ENCODE measurements around the gene PLCG2.
"Not testable (repeated sequence)": the region's sequence is repeated elsewhere in the genome, so short reads cannot be mapped to it uniquely, and the experiment has no call there.

PLCG2 gene

DNA sequence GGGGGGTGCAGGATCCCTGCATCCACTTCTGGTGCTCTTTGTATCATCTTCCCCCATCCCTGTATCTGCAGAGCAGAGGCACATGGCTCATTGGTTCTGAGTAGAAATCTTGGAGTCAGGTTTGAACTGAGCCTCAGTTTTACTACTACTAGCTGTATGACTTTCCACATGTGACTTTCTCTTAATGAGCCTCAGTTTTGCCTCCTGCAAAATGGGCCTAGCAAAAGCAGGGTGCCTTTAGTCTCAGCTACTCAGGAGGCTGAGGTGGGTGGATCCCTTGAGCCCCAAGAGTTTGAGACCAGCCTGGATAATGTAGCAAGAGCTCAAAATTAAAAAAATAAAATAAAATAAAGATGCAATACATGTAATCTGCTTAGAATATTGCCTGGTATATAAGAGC is 150.8 kb downstream of the PLCG2 start:
- Histone ChIP-seq H3K4me1 (ENCODE audit: low read length) (no peaks in the 10 kb centered on the region), H3K27me3 (ENCODE audit: low read depth, low read length) (no peaks in the 10 kb centered on the region), H3K4me2 (ENCODE audit: low read length) (no peak overlapping the region), H4K20me1 (ENCODE audit: insufficient read depth, low read length) (no peaks in the 10 kb centered on the region), H3K79me2 (ENCODE audit: low read length) (no peaks in the 10 kb centered on the region), H3K4me3 (ENCODE audit: low read length) (no peak overlapping the region), H3K9me3 (ENCODE audit: insufficient read depth, low read length) (no peaks in the 10 kb centered on the region), H2AFZ (ENCODE audit: low read depth, low read length) (no peak overlapping the region), H3K27ac (ENCODE audit: low read length) (no peak overlapping the region), H3K9ac (ENCODE audit: low read length) (no peak overlapping the region), H3K36me3 (replicated peaks; ENCODE audit: low read depth, low read length) (peaks cover 77% of the 10 kb centered on the region)
- TF ChIP-seq, protein P1, sequence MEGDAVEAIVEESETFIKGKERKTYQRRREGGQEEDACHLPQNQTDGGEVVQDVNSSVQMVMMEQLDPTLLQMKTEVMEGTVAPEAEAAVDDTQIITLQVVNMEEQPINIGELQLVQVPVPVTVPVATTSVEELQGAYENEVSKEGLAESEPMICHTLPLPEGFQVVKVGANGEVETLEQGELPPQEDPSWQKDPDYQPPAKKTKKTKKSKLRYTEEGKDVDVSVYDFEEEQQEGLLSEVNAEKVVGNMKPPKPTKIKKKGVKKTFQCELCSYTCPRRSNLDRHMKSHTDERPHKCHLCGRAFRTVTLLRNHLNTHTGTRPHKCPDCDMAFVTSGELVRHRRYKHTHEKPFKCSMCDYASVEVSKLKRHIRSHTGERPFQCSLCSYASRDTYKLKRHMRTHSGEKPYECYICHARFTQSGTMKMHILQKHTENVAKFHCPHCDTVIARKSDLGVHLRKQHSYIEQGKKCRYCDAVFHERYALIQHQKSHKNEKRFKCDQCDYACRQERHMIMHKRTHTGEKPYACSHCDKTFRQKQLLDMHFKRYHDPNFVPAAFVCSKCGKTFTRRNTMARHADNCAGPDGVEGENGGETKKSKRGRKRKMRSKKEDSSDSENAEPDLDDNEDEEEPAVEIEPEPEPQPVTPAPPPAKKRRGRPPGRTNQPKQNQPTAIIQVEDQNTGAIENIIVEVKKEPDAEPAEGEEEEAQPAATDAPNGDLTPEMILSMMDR (IDR thresholded peaks at IDR 0.05; ENCODE audit: low read depth, low read length) = no peak
- TF ChIP-seq EZH2phosphoT487 (IDR thresholded peaks at IDR 0.05; ENCODE audit: low read depth) = no peak

DNA sequence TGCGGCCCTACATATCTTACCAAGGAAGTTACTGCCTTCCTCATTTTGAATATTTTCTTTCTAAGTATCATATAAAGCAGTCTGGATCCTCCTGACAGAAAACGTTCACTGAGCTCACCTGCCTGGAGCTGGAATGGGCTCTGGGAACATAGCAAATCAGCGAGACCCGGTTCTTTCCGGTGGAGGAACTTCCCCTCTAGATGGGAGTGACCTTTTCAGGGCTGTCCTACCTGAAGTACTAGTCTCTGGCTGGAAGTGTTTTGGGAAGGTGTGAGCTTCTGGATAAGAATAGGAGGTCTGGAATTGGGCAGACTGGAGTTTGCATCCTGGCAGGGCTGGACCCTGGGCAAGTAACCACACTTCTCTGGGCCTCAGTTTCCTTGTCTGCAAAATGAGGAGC is 152.8 kb downstream of the PLCG2 start:
- Histone ChIP-seq H3K9me3 (ENCODE audit: insufficient read depth, low read length) (no peaks in the 10 kb centered on the region), H2AFZ (ENCODE audit: low read depth, low read length) (no peak overlapping the region), H3K79me2 (ENCODE audit: low read length) (no peaks in the 10 kb centered on the region), H4K20me1 (ENCODE audit: insufficient read depth, low read length) (no peaks in the 10 kb centered on the region), H3K36me3 (replicated peaks; ENCODE audit: low read depth, low read length) (peaks cover 83% of the 10 kb centered on the region), H3K4me2 (ENCODE audit: low read length) (no peak overlapping the region), H3K27me3 (ENCODE audit: low read depth, low read length) (no peaks in the 10 kb centered on the region), H3K9ac (ENCODE audit: low read length) (no peak overlapping the region), H3K4me3 (ENCODE audit: low read length) (no peak overlapping the region), H3K27ac (ENCODE audit: low read length) (no peak overlapping the region), H3K4me1 (ENCODE audit: low read length) (no peaks in the 10 kb centered on the region)
- TF ChIP-seq, protein P1 (IDR thresholded peaks at IDR 0.05; ENCODE audit: low read depth, low read length) = no peak
- TF ChIP-seq EZH2phosphoT487 (IDR thresholded peaks at IDR 0.05; ENCODE audit: low read depth) = no peak

DNA sequence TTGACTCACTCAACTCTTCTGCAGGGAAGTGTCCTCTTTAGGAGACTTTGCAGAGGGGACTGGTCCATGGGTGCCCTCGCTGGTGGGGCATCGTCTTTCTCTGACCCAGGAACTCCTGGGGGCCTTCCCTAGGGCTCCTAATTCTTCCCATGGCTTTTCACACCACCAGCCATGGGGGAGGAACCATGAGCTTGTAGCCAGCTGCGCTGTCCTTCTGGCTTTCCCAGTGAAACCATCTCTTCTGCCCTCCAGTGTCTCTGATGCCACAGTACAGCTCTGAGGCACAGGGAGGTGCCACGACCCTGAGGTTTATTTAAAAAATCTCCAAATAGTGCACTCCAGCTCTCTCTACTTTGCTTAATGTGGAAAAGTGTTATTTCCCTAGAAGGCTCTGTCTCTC is 153.6 kb downstream of the PLCG2 start:
- H3K4me1 ChIP-seq (ENCODE audit: low read length) = no peaks in the 10 kb centered on the region
- no peak overlapping the region for H3K4me2 ChIP-seq (ENCODE audit: low read length)
- H3K27ac ChIP-seq (ENCODE audit: low read length) = no peak overlapping the region
- no peaks in the 10 kb centered on the region for H3K27me3 ChIP-seq (ENCODE audit: low read depth, low read length)
- no peak overlapping the region for H3K9ac ChIP-seq (ENCODE audit: low read length)
- H4K20me1 ChIP-seq (ENCODE audit: insufficient read depth, low read length) = no peaks in the 10 kb centered on the region
- no peaks in the 10 kb centered on the region for H3K9me3 ChIP-seq (ENCODE audit: insufficient read depth, low read length)
- H3K79me2 ChIP-seq (ENCODE audit: low read length) = no peaks in the 10 kb centered on the region
- no peak overlapping the region for H3K4me3 ChIP-seq (ENCODE audit: low read length)
- H2AFZ ChIP-seq (ENCODE audit: low read depth, low read length) = no peak overlapping the region
- H3K36me3 ChIP-seq (replicated peaks; ENCODE audit: low read depth, low read length) = peaks cover 81% of the 10 kb centered on the region
- no peak for TF ChIP-seq EZH2phosphoT487 (IDR thresholded peaks at IDR 0.05; ENCODE audit: low read depth)
- TF ChIP-seq, protein P1 (IDR thresholded peaks at IDR 0.05; ENCODE audit: low read depth, low read length) = no peak

DNA sequence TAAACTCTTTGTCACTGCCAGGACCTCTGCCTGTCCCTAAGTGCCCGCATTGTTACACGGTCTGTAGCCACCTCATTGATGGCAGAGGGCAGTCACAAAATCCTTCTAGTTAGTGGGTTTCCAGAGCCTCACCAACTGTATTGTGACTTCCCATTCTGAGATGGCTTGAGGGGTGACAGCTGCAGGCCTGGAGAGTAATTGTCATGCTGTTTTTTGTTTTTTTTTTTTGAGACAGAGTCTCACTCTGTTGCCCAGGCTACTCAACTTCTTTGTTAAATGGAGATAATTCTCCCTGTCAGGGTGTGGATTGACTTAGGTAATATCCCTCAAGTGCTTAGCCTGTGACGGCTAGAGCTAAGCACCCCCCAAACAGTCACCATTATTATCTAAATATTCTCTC is 154.3 kb downstream of the PLCG2 start:
- Histone ChIP-seq H4K20me1 (ENCODE audit: insufficient read depth, low read length) (no peaks in the 10 kb centered on the region), H3K4me2 (ENCODE audit: low read length) (no peak overlapping the region), H3K79me2 (ENCODE audit: low read length) (no peaks in the 10 kb centered on the region), H3K27ac (ENCODE audit: low read length) (no peak overlapping the region), H3K4me3 (ENCODE audit: low read length) (no peak overlapping the region), H3K9me3 (ENCODE audit: insufficient read depth, low read length) (no peaks in the 10 kb centered on the region), H3K9ac (ENCODE audit: low read length) (no peak overlapping the region), H3K36me3 (replicated peaks; ENCODE audit: low read depth, low read length) (peaks cover 78% of the 10 kb centered on the region), H2AFZ (ENCODE audit: low read depth, low read length) (no peak overlapping the region), H3K4me1 (ENCODE audit: low read length) (no peaks in the 10 kb centered on the region), H3K27me3 (ENCODE audit: low read depth, low read length) (no peaks in the 10 kb centered on the region)
- TF ChIP-seq, protein P1 (IDR thresholded peaks at IDR 0.05; ENCODE audit: low read depth, low read length) = no peak
- TF ChIP-seq EZH2phosphoT487 (IDR thresholded peaks at IDR 0.05; ENCODE audit: low read depth) = no peak

DNA sequence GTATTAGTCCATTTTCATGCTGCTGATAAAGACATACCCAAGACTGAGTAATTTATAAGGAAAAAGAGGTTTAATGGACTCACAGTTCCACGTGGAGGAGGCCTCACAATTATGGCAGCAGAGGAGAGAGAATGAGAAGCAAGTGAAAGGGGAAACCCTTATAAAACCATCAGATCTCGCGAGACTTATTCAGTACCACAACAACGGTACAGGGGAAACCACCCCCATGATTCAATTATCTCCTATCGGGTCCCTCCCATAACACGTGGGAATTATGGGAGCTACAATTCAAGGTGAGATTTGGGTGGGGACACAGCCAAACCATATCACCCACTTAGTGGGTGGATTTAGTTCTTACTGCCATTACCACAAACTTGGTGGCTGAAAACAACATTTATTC is 155.6 kb downstream of the PLCG2 start:
- H3K4me1 ChIP-seq (ENCODE audit: low read length); H3K27ac ChIP-seq (ENCODE audit: low read length); H2AFZ ChIP-seq (ENCODE audit: low read depth, low read length); H3K9me3 ChIP-seq (ENCODE audit: insufficient read depth, low read length); H3K79me2 ChIP-seq (ENCODE audit: low read length); H4K20me1 ChIP-seq (ENCODE audit: insufficient read depth, low read length); H3K9ac ChIP-seq (ENCODE audit: low read length); H3K4me2 ChIP-seq (ENCODE audit: low read length); H3K27me3 ChIP-seq (ENCODE audit: low read depth, low read length); H3K4me3 ChIP-seq (ENCODE audit: low read length): not testable (repeated sequence)
- peaks cover 76% of the 10 kb centered on the region for H3K36me3 ChIP-seq (replicated peaks; ENCODE audit: low read depth, low read length)

Data from OCI-LY3 (cell line).